Adrenal gland (tissue), 12 donors: ENCODE results near the gene ANKRD23. TPM values are rescaled to one million over a fixed set of nuclear protein-coding genes. Genes with fewer than 3 reads are reported as not detected.

Experiments
- DNase-seq, 7 donors: peaks; one replicate each; pipeline ENCODE4 v3.0.0-alpha.2; 2019 to 2020
- H3K27ac ChIP-seq, 5 donors: fragments of 200-600 bp; sonication (generic) in 4 of 5; 1 replicate in 3 of 5; 2 replicates in 2 of 5; pipeline versions ENCODE4 v1.5.1 to v1.8.0; 2016 to 2020; ENCODE audit warnings: mild to moderate bottlenecking in 1 of 5
- H3K27me3 ChIP-seq: fragments of 200-600 bp; 2 replicates; pipeline ENCODE4 v1.8.0; 2021
- H3K36me3 ChIP-seq, 2 donors: fragments of 200-600 bp; replicated peaks in 1 of 2; 1 replicate in 1 of 2; 2 replicates in 1 of 2; pipeline versions ENCODE4 v1.5.1 to v1.8.0; 2018 to 2022
- H3K4me1 ChIP-seq, 2 donors: fragments of 200-600 bp; replicated peaks in 1 of 2; 1 replicate in 1 of 2; 2 replicates in 1 of 2; pipeline versions ENCODE4 v1.5.1 to v1.8.0; 2018 to 2021
- H3K4me3 ChIP-seq, 4 donors: fragments of 200-600 bp; sonication (generic) in 3 of 4; one replicate each; pipeline ENCODE4 v1.5.1; 2016 to 2018
- H3K9me3 ChIP-seq, 3 donors: fragments of 200-600 bp; sonication (generic) in 1 of 3; replicated peaks in 1 of 3; 1 replicate in 2 of 3; 2 replicates in 1 of 3; pipeline versions ENCODE4 v1.5.1 to v1.8.0; 2016 to 2021
- CTCF ChIP-seq, 6 experiments: fragments of 450-650 bp in 4 of 6; fragments of 200-600 bp in 2 of 6; sonication (generic) in 1 of 6; IDR thresholded peaks; 1 replicate in 5 of 6; 2 replicates in 1 of 6; pipeline versions ENCODE4 v1.5.1 to v1.8.0; 2016 to 2021; ENCODE audit warnings: antibody characterized with exemption in 6 of 6, mild to moderate bottlenecking in 2 of 6, moderate library complexity in 1 of 6
- POLR2A ChIP-seq, 2 donors: fragments of 450-650 bp; IDR thresholded peaks; one replicate each; pipeline ENCODE4 v1.6.1; 2017; ENCODE audit warnings: antibody characterized with exemption in 2 of 2, mild to moderate bottlenecking in 2 of 2, moderate library complexity in 1 of 2
- WGBS, 4 donors: extraction: QIAGEN DNeasy Blood & Tissue Kit in 2 of 4; methylation state at CpG; one replicate each; pipeline versions ENCODE4 v1.1.5 to v1.1.7; 2013 to 2017; 5-methylcytosine and 5-hydroxymethylcytosine counted together
- intact Hi-C, 2 donors: fragments of 100-400 bp; cut with DNase I; formaldehyde crosslinking; loops; one replicate each; pipeline versions ENCODE4 v1.14.1 to v1.15.0; 2022 to 2023
- polyA plus RNA-seq, 3 donors: library from polyadenylated mRNA; stranded (reverse); fragments of 200-250 nt in 2 of 3; fragments of 350-450 nt in 1 of 3; fragmentation: Illumina TruSeq in 1 of 3; extraction: RNeasy Lipid Tissue Mini Kit (QIAGEN cat#74804) in 1 of 3; gene quantifications; one replicate each; pipeline ENCODE4 v1.2.3, GENCODE V29; 2013 to 2014
- total RNA-seq, 9 donors: library from RNA; depleted of rRNA in 4 of 9; stranded (reverse); fragments of >200 nt in 4 of 9; fragments of 120-200 nt in 1 of 9; fragmentation: NEBNext Ultra II Directional in 1 of 9; extraction: Animal tissue kit (Norgen Biotek cat#: 25700) in 1 of 9; gene quantifications; one replicate each; pipeline versions ENCODE4 v1.1.0 to v1.2.4, GENCODE V29; 2013 to 2023
- donor health status: healthy with polysubstance abuse.
- donor health status: Bipolar disorder and iron deficiency.
- donor health status: DM: yes; HTN: yes; CAD: no.
- donor health status: DM: no; HTN: no; CAD: no.
- donor health status: DM: no; HTN: no; CAD: no.
- donor health status: DM: yes; HTN: yes; CAD: no.

Gene ANKRD23
- total and polyA plus RNA-seq, 12 donors: 1.1 to 10.6 (median 3.8) TPM

- peaks cover 12 to 33% of the 10 kb centered on the region in 2 donors for H3K4me1 ChIP-seq
- WGBS, 4 donors: 0% methylated on average over 14 to 81 of the region's 81 CpGs
- no peaks in the 10 kb centered on the region for H3K9me3 ChIP-seq
- peaks cover 0 to 43% of the 10 kb centered on the region in 2 donors for H3K36me3 ChIP-seq
- H3K27ac ChIP-seq: peak within 1 kb of the TSS; percentile 48 to 75 (median 68)
- intact Hi-C loops: no loop called here
- peak within 1 kb of the TSS; percentile 28 to 81 (median 68) for H3K4me3 ChIP-seq
- H3K27me3 ChIP-seq: no peaks in the 10 kb centered on the region
- peak; percentile 98 to 99 (median 99) for DNase-seq
- TF ChIP-seq CTCF (IDR thresholded peaks at IDR 0.05) (peak; percentile 16 to 90 (median 66)), POLR2A (IDR thresholded peaks at IDR 0.05) (peak; percentile 77 to 84)
These were observed 14.0 kb upstream of the ANKRD23 start, which contains the start of gene ANKRD39 for GRCh38 chr2:96857667-96858372. ANKRD39 (minus strand) TSS chr2:96858016; CDS start chr2:96857987, 29 bp downstream.

- peak overlapping the region; percentile 28 to 81 (median 68) for H3K4me3 ChIP-seq
- peak in 1 of 7 donors; percentile 42 for DNase-seq
- WGBS, 4 donors: 18 to 32% (median 21%) methylated on average over 15 to 27 of the region's 27 CpGs
- H3K27me3 ChIP-seq: no peaks in the 10 kb centered on the region
- peaks cover 0 to 40% of the 10 kb centered on the region in 2 donors for H3K36me3 ChIP-seq
- peak overlapping the region; percentile 48 to 75 (median 68) for H3K27ac ChIP-seq
- intact Hi-C loops: no loop called here
- H3K9me3 ChIP-seq: no peaks in the 10 kb centered on the region
- H3K4me1 ChIP-seq: peaks cover 12 to 33% of the 10 kb centered on the region in 2 donors
- TF ChIP-seq CTCF (IDR thresholded peaks at IDR 0.05) (peak in 1 of 6 experiments; percentile 3), POLR2A (IDR thresholded peaks at IDR 0.05) (no peak)
These were observed 13.2 kb upstream of the ANKRD23 start for GRCh38 chr2:96856776-96857666.

GRCh38 chr2:96853321-96853720 is 9.5 kb upstream of the ANKRD23 start:
- 94 to 97% (median 95%) methylated on average over 12 to 15 of the region's 15 CpGs for WGBS, 4 donors
- H3K36me3 ChIP-seq: peaks cover 0 to 40% of the 10 kb centered on the region in 2 donors
- intact Hi-C loops: no loop called here

More at GRCh38 chr2:96853321-96853720, 9.5 kb upstream of the ANKRD23 start:
- no peak for DNase-seq
- TF ChIP-seq CTCF (IDR thresholded peaks at IDR 0.05): no peak
- no peak for TF ChIP-seq POLR2A (IDR thresholded peaks at IDR 0.05)
- no peak overlapping the region for H3K4me3 ChIP-seq
- H3K4me1 ChIP-seq: peaks cover 17% of the 10 kb centered on the region in 2 donors
- no peak overlapping the region for H3K27ac ChIP-seq
- no peaks in the 10 kb centered on the region for H3K9me3 ChIP-seq
- no peaks in the 10 kb centered on the region for H3K27me3 ChIP-seq
